Forelimb muscle (tissue), 1 donor: ENCODE results near the gene ABCA1. TPM values are rescaled to one million over a fixed set of nuclear protein-coding genes. Genes with fewer than 3 reads are reported as not detected.
A peak's percentile ranks its signal among the peaks of the same experiment; 100 is the strongest.
"Not testable (repeated sequence)": the region's sequence is repeated elsewhere in the genome, so short reads cannot be mapped to it uniquely, and the experiment has no call there.

Source experiments
- DNase-seq: peaks from one replicate; pipeline ENCODE4 v3.0.0-alpha.2; 2013; ENCODE audit warnings: low read depth
- polyA plus RNA-seq: library from polyadenylated mRNA; unstranded; fragments of 120-200 nt; gene quantifications from one replicate; pipeline ENCODE4 v1.2.1, GENCODE V29; 2013; ENCODE audit not compliant: insufficient read length

Gene ABCA1
- polyA plus RNA-seq, 1 donor = 4.9 TPM

GRCh38 chr9:104872656-104873488 is 55.1 kb downstream of the ABCA1 start:
- DNase-seq = no peak

- DNase-seq = no peak
These were observed 55.9 kb downstream of the ABCA1 start for GRCh38 chr9:104871961-104872527.

GRCh38 chr9:104869811-104870210 is 58.1 kb downstream of the ABCA1 start:
- no peak for DNase-seq

- DNase-seq = peak; percentile 67
These were observed 59.1 kb downstream of the ABCA1 start for GRCh38 chr9:104868687-104869404.

- no peak for DNase-seq
These were observed 59.7 kb downstream of the ABCA1 start for GRCh38 chr9:104868303-104868686.

- DNase-seq = no peak
These were observed 61.8 kb downstream of the ABCA1 start for GRCh38 chr9:104866191-104866590.

GRCh38 chr9:104864675-104865104 is 63.3 kb downstream of the ABCA1 start:
- DNase-seq = no peak

GRCh38 chr9:104863180-104863883 is 64.6 kb downstream of the ABCA1 start:
- no peak for DNase-seq

GRCh38 chr9:104861397-104861796 is 66.6 kb downstream of the ABCA1 start:
- DNase-seq = no peak

- DNase-seq = no peak
These were observed 67.7 kb downstream of the ABCA1 start for GRCh38 chr9:104860263-104860662.

- DNase-seq = no peak
These were observed 69.1 kb downstream of the ABCA1 start for GRCh38 chr9:104858846-104859245.

- DNase-seq = no peak
These were observed 69.7 kb downstream of the ABCA1 start for GRCh38 chr9:104858271-104858670.

GRCh38 chr9:104856413-104856941 is 71.5 kb downstream of the ABCA1 start:
- no peak for DNase-seq

- no peak for DNase-seq
These were observed 72.1 kb downstream of the ABCA1 start for GRCh38 chr9:104855807-104856206.

GRCh38 chr9:104855258-104855657 is 72.7 kb downstream of the ABCA1 start:
- DNase-seq = not testable (repeated sequence)

GRCh38 chr9:104854613-104855012 is 73.3 kb downstream of the ABCA1 start:
- DNase-seq = no peak

GRCh38 chr9:104853683-104854082 is 74.3 kb downstream of the ABCA1 start:
- DNase-seq = no peak

GRCh38 chr9:104853159-104853558 is 74.8 kb downstream of the ABCA1 start:
- no peak for DNase-seq

- DNase-seq = no peak
These were observed 76.4 kb downstream of the ABCA1 start for GRCh38 chr9:104851546-104851920.

GRCh38 chr9:104850786-104851545 is 77.0 kb downstream of the ABCA1 start:
- no peak for DNase-seq

- DNase-seq = no peak
These were observed 78.9 kb downstream of the ABCA1 start for GRCh38 chr9:104849023-104849422.
